Spinal cord (tissue), 10 donors: ENCODE results near the gene PRRX1. TPM values are rescaled to one million over a fixed set of nuclear protein-coding genes. Genes with fewer than 3 reads are reported as not detected.

Experiments used
- DNase-seq, 6 donors: peaks; one replicate each; pipeline versions ENCODE4 v3.0.0 to v3.0.0-alpha.2; 2013 to 2015; ENCODE audit warnings: low spot score in 6 of 6, low read depth in 4 of 6
- H3K27ac ChIP-seq: one replicate; pipeline ENCODE4 v1.5.1; 2013; ENCODE audit warnings: low read depth, low read length, control low read depth
- H3K27me3 ChIP-seq: one replicate; pipeline ENCODE4 v1.6.1; 2013; ENCODE audit warnings: low read length; ENCODE audit not compliant: control insufficient read depth, insufficient read depth
- H3K36me3 ChIP-seq: one replicate; pipeline ENCODE4 v1.6.1; 2013; ENCODE audit warnings: low read length; ENCODE audit not compliant: control insufficient read depth, insufficient read depth
- H3K4me1 ChIP-seq: one replicate; pipeline ENCODE4 v1.6.1; 2013; ENCODE audit warnings: low read length; ENCODE audit not compliant: control insufficient read depth, insufficient read depth
- H3K4me3 ChIP-seq: one replicate; pipeline ENCODE4 v1.5.1; 2013; ENCODE audit warnings: low read depth, low read length, control low read depth
- H3K9me3 ChIP-seq: one replicate; pipeline ENCODE4 v1.6.1; 2013; ENCODE audit warnings: low read length; ENCODE audit not compliant: control insufficient read depth, insufficient read depth
- WGBS: methylation state at CpG from one replicate; pipeline ENCODE4 v1.1.5; 2013; ENCODE audit warnings: missing lambda C conversion rate; ENCODE audit not compliant: insufficient coverage; 5-methylcytosine and 5-hydroxymethylcytosine counted together
- polyA plus RNA-seq, 2 donors: library from polyadenylated mRNA; unstranded; fragments of 120-200 nt; gene quantifications; one replicate each; pipeline ENCODE4 v1.2.1, GENCODE V29; 2013; ENCODE audit not compliant: insufficient read length in 2 of 2
- total RNA-seq, 2 donors: library from RNA; depleted of rRNA in 1 of 2; stranded (reverse); fragments of 120-200 nt in 1 of 2; fragments of >200 nt in 1 of 2; gene quantifications; one replicate each; pipeline versions ENCODE4 v1.2.3 to v1.2.4, GENCODE V29; 2013 to 2014
- donor health status: healthy.

PRRX1 gene
- total and polyA plus RNA-seq, 4 donors: 4.5 to 73.7 (median 36.3) TPM

- Histone ChIP-seq H3K27ac (no peak overlapping the region), H3K36me3 (no peaks in the 10 kb centered on the region), H3K9me3 (peaks cover 3% of the 10 kb centered on the region), H3K4me3 (no peak overlapping the region), H3K27me3 (peaks cover 13% of the 10 kb centered on the region), H3K4me1 (no peaks in the 10 kb centered on the region)
- DNase-seq: no peak
- 97% methylated on average over 3 of the region's 4 CpGs for WGBS
Measured at GRCh38 chr1:170685166-170685565, 21.2 kb downstream of the PRRX1 start.

GRCh38 chr1:170686291-170686690 is 22.4 kb downstream of the PRRX1 start:
- Histone ChIP-seq H3K4me1 (no peaks in the 10 kb centered on the region), H3K27ac (no peak overlapping the region), H3K4me3 (no peak overlapping the region), H3K27me3 (peaks cover 13% of the 10 kb centered on the region), H3K36me3 (no peaks in the 10 kb centered on the region), H3K9me3 (peaks cover 3% of the 10 kb centered on the region)
- DNase-seq: no peak
- no CpG with 5 or more reads among the region's 8 CpGs for WGBS

- H3K4me3 ChIP-seq: no peak overlapping the region
- WGBS: no CpG with 5 or more reads among the region's 4 CpGs
- peaks cover 2% of the 10 kb centered on the region for H3K9me3 ChIP-seq
- H3K27me3 ChIP-seq: peaks cover 19% of the 10 kb centered on the region
- H3K4me1 ChIP-seq: no peaks in the 10 kb centered on the region
- no peaks in the 10 kb centered on the region for H3K36me3 ChIP-seq
- no peak for DNase-seq
- H3K27ac ChIP-seq: no peak overlapping the region
Measured at GRCh38 chr1:170687621-170688020, 23.7 kb downstream of the PRRX1 start.

- Histone ChIP-seq H3K9me3 (no peaks in the 10 kb centered on the region), H3K27me3 (peaks cover 36% of the 10 kb centered on the region), H3K4me3 (no peak overlapping the region), H3K4me1 (no peaks in the 10 kb centered on the region), H3K27ac (no peak overlapping the region), H3K36me3 (no peaks in the 10 kb centered on the region)
- no peak for DNase-seq
Measured at GRCh38 chr1:170691258-170691657, 27.3 kb downstream of the PRRX1 start.

- no peaks in the 10 kb centered on the region for H3K9me3 ChIP-seq
- peak in 1 of 6 donors; percentile 25 for DNase-seq
- WGBS: 100% methylated on average over 1 of the region's 2 CpGs
- H3K4me3 ChIP-seq: no peak overlapping the region
- H3K27me3 ChIP-seq: peaks cover 37% of the 10 kb centered on the region
- H3K36me3 ChIP-seq: no peaks in the 10 kb centered on the region
- H3K27ac ChIP-seq: no peak overlapping the region
- H3K4me1 ChIP-seq: no peaks in the 10 kb centered on the region
Measured at GRCh38 chr1:170692866-170693575, 29.1 kb downstream of the PRRX1 start.

- H3K4me1 ChIP-seq: peaks cover 5% of the 10 kb centered on the region
- peak in 2 of 6 donors; percentile 18 to 72 for DNase-seq
- no CpG with 5 or more reads among the region's 6 CpGs for WGBS
- peak overlapping the region; percentile 12 for H3K27ac ChIP-seq
- H3K36me3 ChIP-seq: no peaks in the 10 kb centered on the region
- H3K9me3 ChIP-seq: no peaks in the 10 kb centered on the region
- no peak overlapping the region for H3K4me3 ChIP-seq
- peaks cover 36% of the 10 kb centered on the region for H3K27me3 ChIP-seq
Measured at GRCh38 chr1:170694172-170694926, 30.4 kb downstream of the PRRX1 start.

- no peaks in the 10 kb centered on the region for H3K36me3 ChIP-seq
- no CpG with 5 or more reads among the region's 6 CpGs for WGBS
- H3K4me1 ChIP-seq: peaks cover 10% of the 10 kb centered on the region
- no peak for DNase-seq
- H3K27ac ChIP-seq: no peak overlapping the region
- peaks cover 27% of the 10 kb centered on the region for H3K27me3 ChIP-seq
- H3K9me3 ChIP-seq: no peaks in the 10 kb centered on the region
- no peak overlapping the region for H3K4me3 ChIP-seq
Measured at GRCh38 chr1:170695955-170696590, 32.1 kb downstream of the PRRX1 start.

- 75% methylated on average over 2 of the region's 6 CpGs for WGBS
Measured at GRCh38 chr1:170696591-170697290, 32.8 kb downstream of the PRRX1 start.

GRCh38 chr1:170697316-170697715 is 33.4 kb downstream of the PRRX1 start:
- H3K27ac ChIP-seq: no peak overlapping the region
- DNase-seq: no peak
- H3K4me1 ChIP-seq: peaks cover 10% of the 10 kb centered on the region
- H3K27me3 ChIP-seq: peaks cover 26% of the 10 kb centered on the region
- H3K9me3 ChIP-seq: no peaks in the 10 kb centered on the region
- no peak overlapping the region for H3K4me3 ChIP-seq
- H3K36me3 ChIP-seq: no peaks in the 10 kb centered on the region

More at GRCh38 chr1:170696591-170697290, 32.8 kb downstream of the PRRX1 start:
- Histone ChIP-seq H3K4me1 (peaks cover 10% of the 10 kb centered on the region), H3K4me3 (no peak overlapping the region), H3K27ac (no peak overlapping the region), H3K36me3 (no peaks in the 10 kb centered on the region), H3K9me3 (no peaks in the 10 kb centered on the region), H3K27me3 (peaks cover 25% of the 10 kb centered on the region)
- DNase-seq: no peak
